Kidney epithelial cell (primary cell): Measurements from ENCODE around the gene VPS37C. TPM values are rescaled to one million over a fixed set of nuclear protein-coding genes. Genes with fewer than 3 reads are reported as not detected.

Experiments used
- DNase-seq: peaks from one replicate; pipeline ENCODE4 v3.0.0-alpha.2; 2010; ENCODE audit warnings: low read depth
- H3K27me3 ChIP-seq: 2 replicates; pipeline ENCODE4 v1.6.0; 2011; ENCODE audit warnings: low read length; ENCODE audit not compliant: control insufficient read depth, insufficient read depth
- H3K36me3 ChIP-seq: 2 replicates; pipeline ENCODE4 v1.5.1; 2011; ENCODE audit warnings: low read length; ENCODE audit not compliant: control insufficient read depth, insufficient read depth
- H3K4me3 ChIP-seq: 2 replicates; pipeline ENCODE4 v1.5.1; 2011; ENCODE audit warnings: low read depth, mild to moderate bottlenecking, control low read depth, low read length
- total RNA-seq: library from RNA; depleted of rRNA; stranded (reverse); fragments of >200 nt; gene quantifications from 2 replicates; pipeline ENCODE4 v1.2.3, GENCODE V29; 2015
- TF ChIP-seq, protein P1 (sequence below): IDR thresholded peaks from 2 replicates; pipeline ENCODE4 v1.5.1; 2011; ENCODE audit warnings: mild to moderate bottlenecking, moderate library complexity, low read length, control low read depth, inconsistent platforms; ENCODE audit not compliant: insufficient read depth, poor library complexity, severe bottlenecking

Gene VPS37C
- total RNA-seq, 1 donor from 2014 or later, result 24.4 TPM

- TF ChIP-seq, protein P1, sequence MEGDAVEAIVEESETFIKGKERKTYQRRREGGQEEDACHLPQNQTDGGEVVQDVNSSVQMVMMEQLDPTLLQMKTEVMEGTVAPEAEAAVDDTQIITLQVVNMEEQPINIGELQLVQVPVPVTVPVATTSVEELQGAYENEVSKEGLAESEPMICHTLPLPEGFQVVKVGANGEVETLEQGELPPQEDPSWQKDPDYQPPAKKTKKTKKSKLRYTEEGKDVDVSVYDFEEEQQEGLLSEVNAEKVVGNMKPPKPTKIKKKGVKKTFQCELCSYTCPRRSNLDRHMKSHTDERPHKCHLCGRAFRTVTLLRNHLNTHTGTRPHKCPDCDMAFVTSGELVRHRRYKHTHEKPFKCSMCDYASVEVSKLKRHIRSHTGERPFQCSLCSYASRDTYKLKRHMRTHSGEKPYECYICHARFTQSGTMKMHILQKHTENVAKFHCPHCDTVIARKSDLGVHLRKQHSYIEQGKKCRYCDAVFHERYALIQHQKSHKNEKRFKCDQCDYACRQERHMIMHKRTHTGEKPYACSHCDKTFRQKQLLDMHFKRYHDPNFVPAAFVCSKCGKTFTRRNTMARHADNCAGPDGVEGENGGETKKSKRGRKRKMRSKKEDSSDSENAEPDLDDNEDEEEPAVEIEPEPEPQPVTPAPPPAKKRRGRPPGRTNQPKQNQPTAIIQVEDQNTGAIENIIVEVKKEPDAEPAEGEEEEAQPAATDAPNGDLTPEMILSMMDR, result no peak
- no peaks in the 10 kb centered on the region for H3K36me3 ChIP-seq
- H3K4me3 ChIP-seq, result no peak overlapping the region
- no peaks in the 10 kb centered on the region for H3K27me3 ChIP-seq
- peak; percentile 71 for DNase-seq
Measured at GRCh38 chr11:61158691-61159381, 2.4 kb downstream of the VPS37C start.

GRCh38 chr11:61157743-61158142 lies 3.5 kb downstream of the VPS37C start:
- no peaks in the 10 kb centered on the region for H3K36me3 ChIP-seq
- no peak for DNase-seq
- TF ChIP-seq, protein P1, result no peak
- H3K27me3 ChIP-seq, result no peaks in the 10 kb centered on the region
- H3K4me3 ChIP-seq, result no peak overlapping the region

- TF ChIP-seq, protein P1, result no peak
- no peaks in the 10 kb centered on the region for H3K27me3 ChIP-seq
- no peak overlapping the region for H3K4me3 ChIP-seq
- no peak for DNase-seq
- H3K36me3 ChIP-seq, result no peaks in the 10 kb centered on the region
Measured at GRCh38 chr11:61155741-61156140, 5.5 kb downstream of the VPS37C start.

GRCh38 chr11:61155312-61155711 lies 5.9 kb downstream of the VPS37C start:
- no peak for DNase-seq
- no peaks in the 10 kb centered on the region for H3K36me3 ChIP-seq
- no peak overlapping the region for H3K4me3 ChIP-seq
- TF ChIP-seq, protein P1, result no peak
- no peaks in the 10 kb centered on the region for H3K27me3 ChIP-seq

- Histone ChIP-seq H3K36me3 (no peaks in the 10 kb centered on the region), H3K27me3 (no peaks in the 10 kb centered on the region), H3K4me3 (no peak overlapping the region)
- TF ChIP-seq, protein P1, result no peak
- no peak for DNase-seq
Measured at GRCh38 chr11:61154528-61154927, 6.7 kb downstream of the VPS37C start.

DNA sequence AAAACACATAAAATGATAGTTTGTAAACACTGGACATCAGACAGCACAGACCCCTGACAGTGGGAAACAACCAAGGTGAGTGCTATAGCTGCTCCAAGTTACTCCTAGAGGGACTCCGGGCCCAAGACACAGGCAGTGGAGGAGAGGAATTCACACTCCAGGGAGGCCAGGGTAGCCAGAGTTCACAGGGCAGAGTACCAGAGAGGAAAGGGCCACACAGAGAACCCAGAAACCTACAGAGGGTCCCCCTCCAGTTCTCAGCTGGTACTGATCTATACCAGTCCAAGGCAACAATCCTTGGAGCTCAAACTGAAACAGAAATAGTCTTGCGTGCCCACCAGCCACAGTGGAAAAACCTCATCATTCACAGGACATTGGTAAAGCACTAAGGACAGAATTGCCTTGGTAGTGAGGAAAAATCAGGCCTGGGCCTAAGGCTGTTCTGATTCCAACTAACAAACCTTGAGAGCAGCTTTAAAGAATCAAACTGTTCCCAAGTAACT lies 7.6 kb downstream of the VPS37C start:
- TF ChIP-seq, protein P1, result no peak
- no peaks in the 10 kb centered on the region for H3K27me3 ChIP-seq
- no peak overlapping the region for H3K4me3 ChIP-seq
- no peak for DNase-seq
- H3K36me3 ChIP-seq, result no peaks in the 10 kb centered on the region
